GM18520 (cell line): Measurements from ENCODE around the gene STAB1.

ENCODE experiments used
- ATAC-seq: cut with Tn5 transposase; IDR thresholded peaks from one replicate; pipeline ENCODE4 v1.9.1; 2021; ENCODE audit not compliant: unreplicated experiment

STAB1 gene, protein sequence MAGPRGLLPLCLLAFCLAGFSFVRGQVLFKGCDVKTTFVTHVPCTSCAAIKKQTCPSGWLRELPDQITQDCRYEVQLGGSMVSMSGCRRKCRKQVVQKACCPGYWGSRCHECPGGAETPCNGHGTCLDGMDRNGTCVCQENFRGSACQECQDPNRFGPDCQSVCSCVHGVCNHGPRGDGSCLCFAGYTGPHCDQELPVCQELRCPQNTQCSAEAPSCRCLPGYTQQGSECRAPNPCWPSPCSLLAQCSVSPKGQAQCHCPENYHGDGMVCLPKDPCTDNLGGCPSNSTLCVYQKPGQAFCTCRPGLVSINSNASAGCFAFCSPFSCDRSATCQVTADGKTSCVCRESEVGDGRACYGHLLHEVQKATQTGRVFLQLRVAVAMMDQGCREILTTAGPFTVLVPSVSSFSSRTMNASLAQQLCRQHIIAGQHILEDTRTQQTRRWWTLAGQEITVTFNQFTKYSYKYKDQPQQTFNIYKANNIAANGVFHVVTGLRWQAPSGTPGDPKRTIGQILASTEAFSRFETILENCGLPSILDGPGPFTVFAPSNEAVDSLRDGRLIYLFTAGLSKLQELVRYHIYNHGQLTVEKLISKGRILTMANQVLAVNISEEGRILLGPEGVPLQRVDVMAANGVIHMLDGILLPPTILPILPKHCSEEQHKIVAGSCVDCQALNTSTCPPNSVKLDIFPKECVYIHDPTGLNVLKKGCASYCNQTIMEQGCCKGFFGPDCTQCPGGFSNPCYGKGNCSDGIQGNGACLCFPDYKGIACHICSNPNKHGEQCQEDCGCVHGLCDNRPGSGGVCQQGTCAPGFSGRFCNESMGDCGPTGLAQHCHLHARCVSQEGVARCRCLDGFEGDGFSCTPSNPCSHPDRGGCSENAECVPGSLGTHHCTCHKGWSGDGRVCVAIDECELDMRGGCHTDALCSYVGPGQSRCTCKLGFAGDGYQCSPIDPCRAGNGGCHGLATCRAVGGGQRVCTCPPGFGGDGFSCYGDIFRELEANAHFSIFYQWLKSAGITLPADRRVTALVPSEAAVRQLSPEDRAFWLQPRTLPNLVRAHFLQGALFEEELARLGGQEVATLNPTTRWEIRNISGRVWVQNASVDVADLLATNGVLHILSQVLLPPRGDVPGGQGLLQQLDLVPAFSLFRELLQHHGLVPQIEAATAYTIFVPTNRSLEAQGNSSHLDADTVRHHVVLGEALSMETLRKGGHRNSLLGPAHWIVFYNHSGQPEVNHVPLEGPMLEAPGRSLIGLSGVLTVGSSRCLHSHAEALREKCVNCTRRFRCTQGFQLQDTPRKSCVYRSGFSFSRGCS (N-terminal part only)

DNA sequence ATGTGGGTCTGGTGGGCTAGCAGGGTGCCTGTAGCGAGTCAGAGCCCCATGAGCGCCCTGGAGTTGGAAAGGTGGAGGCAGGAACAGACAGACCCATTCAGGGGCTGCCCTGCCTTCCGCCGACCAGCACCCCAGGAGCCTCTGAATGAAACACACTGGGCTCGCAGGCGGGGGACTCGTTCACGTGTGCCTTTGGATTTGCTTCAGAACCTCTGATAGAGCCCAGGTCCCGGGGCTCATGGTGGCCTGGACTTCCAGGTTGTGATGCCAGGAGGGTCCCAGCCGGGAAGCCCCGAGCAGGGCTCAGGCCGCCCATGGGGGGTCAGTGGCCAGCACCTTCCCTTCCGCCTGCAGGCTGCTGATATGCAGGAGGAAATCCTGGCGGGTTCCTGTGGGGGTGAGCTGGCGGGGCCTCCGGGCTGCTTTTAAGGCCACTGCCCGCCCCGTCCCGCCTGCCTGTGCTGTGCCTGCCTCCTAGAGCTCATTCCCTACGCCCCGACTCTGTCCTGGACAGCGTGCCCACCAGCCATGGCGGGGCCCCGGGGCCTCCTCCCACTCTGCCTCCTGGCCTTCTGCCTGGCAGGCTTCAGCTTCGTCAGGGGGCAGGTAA is at the start of gene STAB1:
STAB1 (plus strand) TSS at position 453 of the 610 bp plus-strand sequence; CDS start at position 529, 76 bp downstream.
- ATAC-seq: no peak

DNA sequence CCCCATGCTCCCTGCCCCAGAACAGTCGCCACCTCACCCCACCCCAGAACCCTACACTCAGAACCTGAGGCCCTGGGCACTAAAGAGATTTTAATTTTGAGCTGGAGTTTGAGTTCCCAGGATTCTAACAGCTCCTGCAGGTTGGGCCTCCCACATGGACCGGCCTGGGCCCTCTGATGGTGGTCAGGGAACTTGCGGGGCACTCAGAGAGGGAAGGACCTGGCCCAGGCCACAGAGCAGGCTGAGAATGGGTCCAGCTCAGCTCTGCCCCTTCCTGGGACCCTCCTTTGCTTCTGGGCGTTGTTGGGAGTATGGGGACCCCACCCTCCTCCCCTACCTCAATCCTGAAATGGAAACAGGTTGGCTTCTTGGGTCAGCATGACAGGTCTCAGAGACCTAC is 49.1 kb upstream of the STAB1 start:
- ATAC-seq: no peak

DNA sequence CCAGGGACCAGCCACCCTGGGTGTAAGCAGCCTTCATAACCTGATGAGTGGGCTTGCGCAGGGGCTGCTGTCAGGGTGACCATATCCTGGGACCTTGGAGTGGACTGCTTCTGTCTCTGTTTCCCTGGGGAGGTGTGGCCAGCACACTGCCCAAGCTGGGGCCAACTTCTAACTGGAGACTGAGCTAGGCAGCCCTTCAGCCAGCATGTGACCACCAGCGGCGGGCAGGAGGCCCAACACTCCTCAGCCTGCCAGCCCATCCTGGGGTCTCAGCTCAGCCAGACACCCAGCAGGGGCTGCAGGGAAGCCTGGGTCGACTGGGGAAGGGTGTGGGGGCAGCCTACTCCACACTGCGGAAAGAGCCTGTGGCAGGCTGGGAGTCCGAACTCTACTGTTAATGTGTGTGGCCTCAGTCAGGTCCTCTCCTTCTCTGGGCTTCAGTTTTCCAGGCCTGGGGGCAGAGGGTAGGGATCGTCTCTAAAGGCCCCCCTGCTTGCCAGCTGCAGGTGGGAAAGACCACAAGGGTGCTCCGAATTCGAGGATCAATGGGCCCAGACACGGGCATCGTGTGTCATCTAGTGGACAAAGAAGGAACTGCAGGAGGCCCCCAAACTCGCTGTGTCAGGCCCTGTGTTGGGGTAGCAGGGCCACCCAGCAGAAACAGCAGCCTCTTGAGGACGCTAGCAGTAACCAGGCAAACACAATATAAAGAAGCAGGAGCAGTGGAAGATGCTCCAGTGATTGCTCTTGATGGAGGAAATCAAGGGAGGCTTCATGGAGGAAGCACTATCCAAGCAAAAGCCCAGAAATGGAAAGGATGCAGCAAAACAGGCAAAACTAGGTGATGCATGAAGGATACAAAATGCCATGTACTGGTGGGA is 48.3 kb upstream of the STAB1 start:
- ATAC-seq: no peak

DNA sequence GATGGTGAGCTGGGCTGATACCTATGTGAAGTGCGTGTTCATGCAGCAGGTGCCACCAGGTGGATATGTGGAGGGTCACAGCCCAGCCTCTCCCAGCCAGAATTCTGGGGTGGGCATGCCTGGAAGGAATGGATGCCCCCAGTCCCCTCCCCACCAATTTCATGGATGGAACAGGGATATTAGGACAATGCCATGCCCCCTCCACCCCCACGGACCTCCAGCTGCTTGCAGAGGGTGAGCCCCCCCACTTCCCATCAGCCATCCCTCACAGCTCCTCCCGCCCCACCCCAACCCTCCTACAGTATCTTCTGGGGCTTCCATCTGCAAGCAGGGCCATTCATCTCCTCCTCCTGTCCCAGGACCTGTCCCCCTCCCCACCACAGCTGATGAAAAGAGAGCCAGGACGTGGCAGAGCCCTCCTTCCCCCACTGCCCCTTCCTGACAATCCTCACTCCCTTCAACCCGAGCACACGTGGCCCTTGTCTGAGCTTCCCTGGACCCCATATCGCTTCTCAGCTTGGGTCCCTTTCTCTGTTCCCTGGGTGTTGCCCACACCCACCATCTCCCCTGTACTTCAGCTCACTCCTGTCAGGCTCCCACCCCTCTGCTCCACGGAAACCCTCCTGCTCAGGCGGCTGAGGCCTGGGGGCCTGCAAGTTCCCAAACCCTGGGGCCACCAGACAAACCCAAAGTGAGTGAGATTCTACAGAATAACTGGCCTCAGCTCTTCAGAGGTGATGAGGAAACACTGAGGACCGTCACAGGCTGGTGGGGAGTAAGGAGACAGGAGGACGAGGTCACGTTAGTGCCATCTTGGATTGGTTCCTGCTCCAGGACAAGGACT is 47.4 kb upstream of the STAB1 start:
- ATAC-seq: no peak

DNA sequence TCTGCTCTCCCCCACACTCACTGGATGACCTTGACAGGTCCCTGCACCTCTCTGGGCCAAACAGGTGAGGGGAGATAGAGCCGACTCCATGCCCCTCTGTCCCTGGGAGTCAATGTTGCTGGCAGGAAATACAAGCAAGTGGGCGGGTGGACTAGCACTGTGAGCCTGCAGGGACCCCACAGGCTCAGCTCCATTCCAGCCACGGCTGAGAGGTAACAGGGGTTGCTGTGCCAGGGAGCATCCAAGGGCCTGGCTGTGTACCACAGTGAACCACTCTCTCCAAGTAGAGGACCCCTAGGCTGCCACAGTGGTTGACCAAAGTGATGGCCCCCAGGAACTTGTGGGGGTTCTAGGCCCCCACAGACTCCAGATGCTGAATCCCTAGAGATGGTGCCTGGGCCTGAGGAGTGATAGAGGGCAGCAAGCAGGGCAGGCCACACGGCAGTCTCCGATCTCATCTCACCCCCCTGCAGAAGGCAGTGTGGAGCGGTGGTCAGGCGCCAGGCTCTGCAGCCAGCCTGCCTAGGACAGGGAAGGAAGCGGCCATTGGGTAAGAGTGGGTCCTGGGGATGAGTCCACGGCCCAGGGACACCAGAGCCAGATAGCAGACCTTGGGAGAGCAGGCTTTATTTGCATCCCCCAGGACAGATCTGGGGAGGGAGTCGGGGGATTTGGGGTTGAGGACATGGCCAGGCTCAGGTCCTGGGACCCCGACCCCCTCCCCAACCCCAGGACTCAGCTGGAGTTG is 44.5 kb upstream of the STAB1 start:
- ATAC-seq: no peak

DNA sequence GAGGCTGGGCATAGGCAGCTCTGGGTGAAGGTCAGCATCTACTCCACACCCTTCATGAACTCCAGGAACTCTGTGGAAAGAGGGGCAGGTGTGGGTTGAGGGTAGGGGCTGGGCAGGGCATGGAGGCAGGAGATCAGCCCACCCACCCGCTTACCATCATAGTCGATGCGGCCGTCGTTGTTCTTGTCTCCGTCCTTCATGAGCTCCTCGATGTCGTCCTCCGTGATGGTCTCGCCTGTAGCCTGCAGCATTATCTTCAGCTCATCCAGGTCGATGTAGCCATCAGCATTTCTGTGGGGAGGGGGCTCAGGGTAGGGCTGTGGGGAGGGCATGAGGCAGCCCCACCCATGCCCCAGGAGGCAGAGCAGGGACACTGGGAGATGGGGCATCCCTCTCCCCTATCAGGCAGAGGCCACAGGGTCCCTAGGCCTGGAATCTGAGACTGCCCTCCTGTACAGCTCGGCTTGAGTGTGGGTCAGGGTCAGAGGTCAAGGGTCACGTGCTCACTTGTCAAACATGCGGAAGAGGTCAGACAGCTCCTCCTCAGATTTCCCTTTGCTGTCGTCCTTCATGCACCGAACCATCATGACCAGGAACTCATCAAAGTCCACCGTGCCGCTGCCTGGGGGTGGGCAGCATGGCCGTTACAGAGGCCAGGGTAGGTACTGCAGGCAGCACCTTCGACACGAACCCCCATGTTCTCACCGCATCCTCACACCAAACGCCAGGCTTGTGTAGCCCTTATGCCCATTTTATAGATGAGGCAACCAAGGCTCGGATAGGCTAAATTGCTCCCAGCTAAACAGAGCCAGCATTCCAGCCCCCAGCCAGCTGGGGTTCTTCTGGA is 43.7 kb upstream of the STAB1 start:
- ATAC-seq: no peak

DNA sequence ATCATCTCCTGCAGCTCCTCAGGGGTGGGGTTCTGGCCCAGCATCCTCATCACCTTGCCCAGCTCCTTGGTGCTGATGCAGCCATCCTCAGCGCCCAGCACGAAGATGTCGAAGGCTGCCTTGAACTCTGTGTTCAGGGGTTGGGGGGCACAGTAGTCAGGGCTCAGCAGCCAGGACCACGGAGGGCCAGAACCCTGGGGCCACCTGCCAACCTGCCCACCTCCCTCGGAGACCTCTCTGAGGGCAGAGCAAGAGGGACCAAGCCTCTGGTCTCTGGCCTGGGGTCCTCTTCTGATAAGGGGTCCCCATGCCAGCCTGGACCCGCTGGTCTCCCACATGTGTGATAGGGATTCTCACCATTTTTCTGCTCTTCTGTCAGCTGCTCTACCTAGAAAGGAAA is 43.0 kb upstream of the STAB1 start:
- no peak for ATAC-seq

DNA sequence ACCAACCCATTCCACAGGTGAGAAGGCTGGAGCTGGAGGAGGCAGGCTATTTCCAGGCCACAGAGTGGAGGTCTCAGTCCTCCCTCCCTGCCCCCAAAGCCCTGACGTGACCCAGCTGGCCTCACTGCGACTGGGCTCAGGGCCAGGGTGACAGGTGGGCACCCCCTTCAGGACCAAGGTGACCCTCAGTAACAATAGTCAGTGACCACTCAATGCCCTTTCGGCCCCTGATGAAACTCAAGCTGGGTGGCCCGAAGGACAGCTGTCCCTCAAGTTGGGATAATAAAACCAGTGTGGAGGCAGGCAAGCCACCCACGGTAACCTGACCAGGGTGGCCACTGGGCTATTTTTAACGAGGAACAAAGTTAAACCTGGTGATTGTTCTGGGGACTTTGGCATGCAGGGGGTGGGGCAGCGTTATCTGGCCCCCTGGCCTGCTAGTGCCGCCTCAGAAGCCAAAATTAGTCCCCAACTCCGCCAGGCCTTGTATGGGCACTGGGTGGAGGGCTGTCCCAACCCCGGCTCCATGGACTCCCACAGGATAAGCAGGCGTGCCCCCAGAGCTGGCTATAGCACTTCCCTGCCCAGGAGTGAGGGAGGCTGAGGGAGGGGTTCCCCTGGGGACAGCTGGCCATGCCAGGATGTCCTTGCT is 42.4 kb upstream of the STAB1 start:
- no peak for ATAC-seq

DNA sequence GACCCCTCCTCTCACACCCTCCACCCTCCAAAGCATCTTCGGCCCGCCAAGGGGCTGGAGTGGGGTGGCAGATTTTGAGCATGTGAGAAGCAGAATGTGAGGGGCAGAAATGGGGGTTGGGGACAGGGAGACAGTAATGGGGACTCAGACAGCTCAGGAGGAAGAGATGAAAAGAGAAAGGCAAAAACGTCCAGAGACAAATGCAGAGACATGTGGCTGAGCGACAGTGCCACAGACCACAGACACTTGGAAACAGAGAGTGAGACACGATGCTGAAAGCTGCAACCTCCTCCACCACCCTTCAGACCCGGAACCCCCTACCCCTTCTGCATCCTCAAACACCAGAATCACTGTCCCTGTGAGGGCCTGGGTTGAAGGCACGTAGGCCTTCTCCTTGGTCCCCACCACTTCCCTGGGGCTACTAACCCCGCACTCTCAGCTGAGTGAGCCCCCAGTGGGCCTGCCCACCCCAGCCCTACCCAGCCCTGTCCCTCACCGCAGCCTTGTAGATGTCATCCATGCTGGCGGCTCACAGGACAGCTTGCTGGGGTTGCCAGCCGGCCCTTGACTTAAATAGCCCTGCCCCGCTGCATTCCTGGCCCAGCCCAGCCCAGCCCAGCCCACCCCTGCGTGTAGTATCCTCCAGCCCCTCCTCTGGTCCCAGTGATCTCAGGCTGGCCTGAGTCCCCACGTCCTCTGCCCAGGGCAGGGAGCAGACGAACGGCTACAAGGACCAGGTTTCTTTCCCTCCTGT is 41.5 kb upstream of the STAB1 start, which contains the start of gene TNNC1:
TNNC1 (minus strand) TSS at position 546 of the 754 bp plus-strand sequence; CDS start at position 520, 26 bp downstream.
- no peak for ATAC-seq

DNA sequence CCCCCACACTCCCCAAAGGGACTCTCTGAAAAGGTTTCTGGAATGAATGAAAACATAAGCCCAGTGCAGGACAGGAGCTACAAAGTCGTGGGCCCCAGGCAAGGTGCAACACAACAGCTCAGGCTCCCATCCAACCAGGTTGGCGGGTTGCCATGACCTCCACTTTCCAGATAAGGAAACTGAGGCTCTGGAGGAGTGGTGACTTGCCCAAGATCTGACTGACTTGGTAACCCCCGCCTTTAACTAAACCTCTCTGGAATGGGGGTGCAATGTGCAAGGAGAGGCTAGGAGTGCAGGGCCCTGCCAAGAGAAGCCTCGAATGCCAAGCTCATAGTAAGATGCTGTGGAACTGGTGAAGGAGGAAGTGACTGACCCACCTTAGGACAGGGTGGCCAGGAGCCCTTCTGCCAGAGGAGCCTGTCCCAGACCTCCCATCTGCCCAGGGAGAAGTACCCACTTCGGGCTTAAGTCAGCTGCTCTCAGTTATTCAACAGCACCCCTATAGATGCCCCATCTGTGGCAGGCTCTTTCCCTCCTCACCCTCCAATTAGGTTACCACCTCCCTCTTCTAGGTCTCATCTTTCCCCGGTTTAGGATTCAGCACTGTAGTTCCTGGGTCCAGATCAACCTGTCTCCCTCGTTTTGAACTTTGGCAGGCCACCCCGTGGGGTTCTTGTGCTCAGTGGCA is 40.7 kb upstream of the STAB1 start:
- no peak for ATAC-seq

DNA sequence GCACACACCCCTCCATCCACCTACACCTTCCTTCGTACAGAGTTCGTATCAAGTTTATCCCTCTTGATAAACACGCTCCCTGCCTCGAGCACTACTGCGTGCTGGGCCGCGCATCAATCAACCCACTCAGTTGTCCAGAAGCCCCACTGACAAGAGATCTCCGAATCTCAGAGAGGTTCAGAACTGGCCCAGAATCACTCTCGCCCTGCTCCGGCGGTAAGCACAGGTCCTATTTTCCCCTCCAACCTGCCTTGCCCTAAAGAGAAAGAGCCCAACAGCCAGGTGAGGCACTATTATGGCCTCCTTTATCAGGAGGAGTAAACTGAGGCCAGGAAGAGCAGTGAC is 40.2 kb upstream of the STAB1 start:
- ATAC-seq: no peak

DNA sequence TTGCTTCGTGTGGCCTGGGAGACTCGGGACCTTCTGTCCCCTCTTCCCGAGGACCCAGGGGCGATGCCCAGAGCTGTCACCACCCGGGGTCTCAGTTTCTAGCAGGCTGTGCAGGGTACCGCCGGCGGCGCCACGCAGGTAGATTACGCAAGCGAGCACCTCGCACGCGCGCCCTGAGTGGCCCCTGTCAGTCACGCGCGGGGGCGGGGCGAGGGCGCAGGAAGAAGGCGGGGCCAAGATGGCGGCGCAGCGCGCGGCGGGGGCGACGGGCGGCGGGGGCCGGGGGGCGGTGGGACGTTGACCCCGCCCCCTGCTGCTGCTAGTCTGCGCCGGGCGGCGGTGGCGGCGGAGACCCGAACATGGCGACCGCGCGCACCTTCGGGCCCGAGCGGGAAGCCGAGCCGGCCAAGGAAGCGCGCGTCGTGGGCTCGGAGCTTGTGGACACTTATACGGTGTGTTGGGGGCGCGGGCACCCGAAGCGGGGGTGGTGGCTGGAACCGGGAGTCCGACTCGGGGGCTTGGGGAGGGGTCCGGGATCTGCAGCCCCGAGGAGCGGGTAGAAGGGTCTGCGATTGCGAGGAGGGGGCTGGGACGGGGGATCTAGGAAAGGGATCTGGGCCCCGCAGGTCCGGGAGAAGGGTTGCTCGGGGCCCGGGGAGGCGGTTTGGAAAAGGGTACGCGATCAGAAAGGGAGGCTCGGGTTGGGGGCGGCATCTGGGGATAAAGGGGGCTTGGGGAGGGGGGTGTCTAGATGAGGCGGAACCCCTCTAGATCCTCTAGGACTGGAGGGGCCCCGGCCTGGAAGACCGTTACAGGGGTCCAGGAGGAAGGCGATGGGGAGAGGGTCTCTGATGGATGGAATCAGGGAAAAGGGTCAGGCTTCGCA is 39.6 kb upstream of the STAB1 start, which contains the start of gene NISCH:
NISCH (plus strand) TSS at position 322 of the 886 bp plus-strand sequence; CDS start at position 360, 38 bp downstream.
- peak; percentile 56 for ATAC-seq

DNA sequence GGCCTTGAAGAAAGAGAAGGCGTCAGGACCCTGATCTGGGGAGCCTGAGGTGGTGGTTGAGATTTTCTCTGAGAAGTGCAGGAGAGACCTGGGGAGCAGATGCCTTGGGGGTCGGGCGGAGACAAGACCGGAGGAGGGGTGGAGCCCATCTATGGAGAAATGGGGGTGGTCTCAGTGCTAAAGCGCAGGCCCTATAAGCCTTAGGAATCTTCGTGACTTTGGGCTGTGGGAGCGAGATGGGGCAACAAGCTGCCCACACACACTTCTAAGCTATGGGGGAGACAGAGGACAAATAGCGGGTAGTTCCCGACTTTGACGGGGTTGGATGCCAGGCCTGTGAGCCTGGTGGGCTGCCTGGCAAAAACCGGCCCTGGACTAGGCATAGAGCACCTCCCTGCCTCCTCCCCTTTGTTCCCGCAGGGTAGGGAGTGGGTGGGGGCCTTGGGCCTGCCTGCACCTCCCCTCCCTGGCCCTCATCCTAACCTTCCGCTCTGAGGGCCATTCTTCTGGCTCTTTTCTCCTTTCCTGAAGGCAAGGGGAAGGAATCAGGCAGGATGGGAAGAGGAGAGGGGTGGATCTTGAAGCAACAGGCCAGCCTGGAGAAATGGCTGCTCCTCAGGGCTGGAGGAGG is 38.9 kb upstream of the STAB1 start:
- no peak for ATAC-seq

DNA sequence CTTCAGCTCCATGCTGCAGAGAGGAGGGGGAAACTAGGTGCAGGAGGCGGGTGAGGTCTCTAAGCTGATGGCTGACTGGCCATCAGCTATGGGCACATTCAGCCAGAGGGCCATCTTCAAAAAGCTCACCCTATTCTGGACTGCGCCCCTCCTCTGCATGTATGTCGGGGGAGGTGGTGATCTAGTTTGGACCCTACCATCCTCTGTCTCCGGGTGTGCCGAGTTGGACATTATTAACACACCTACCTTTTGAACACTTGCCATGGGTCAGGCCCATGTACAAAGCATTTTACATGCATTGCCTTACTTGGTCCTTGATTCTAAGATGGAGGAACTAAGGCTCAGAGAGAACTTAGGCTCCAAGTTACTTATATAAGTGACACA is 38.3 kb upstream of the STAB1 start:
- ATAC-seq: no peak
